GM19238 (cell line): ENCODE data around the gene PDPK1.

Experiments used
- DNase-seq: peaks from one replicate; pipeline ENCODE4 v3.0.0; 2011; ENCODE audit warnings: low spot score; ENCODE audit not compliant: insufficient read length

PDPK1 gene

GRCh38 chr16:2537451-2538379, at the start of gene PDPK1:
TSS of gene PDPK1 (plus strand) at chr16:2538021. CDS start at chr16:2538113, 92 bp downstream.
- peak; percentile 94 for DNase-seq

- DNase-seq: no peak
These were observed 48.2 kb upstream of the PDPK1 start for GRCh38 chr16:2489581-2489980.

- no peak for DNase-seq
These were observed 47.4 kb upstream of the PDPK1 start for GRCh38 chr16:2490190-2491105.

GRCh38 chr16:2492292-2492691, 45.5 kb upstream of the PDPK1 start:
- no peak for DNase-seq

- no peak for DNase-seq
These were observed 44.2 kb upstream of the PDPK1 start for GRCh38 chr16:2493605-2494004.

GRCh38 chr16:2494616-2495015, 43.2 kb upstream of the PDPK1 start:
- DNase-seq: no peak

GRCh38 chr16:2495041-2495440, 42.8 kb upstream of the PDPK1 start:
- DNase-seq: no peak

GRCh38 chr16:2496223-2497115, 41.4 kb upstream of the PDPK1 start:
- no peak for DNase-seq

GRCh38 chr16:2497116-2497630, 40.6 kb upstream of the PDPK1 start:
- DNase-seq: no peak

- no peak for DNase-seq
These were observed 39.9 kb upstream of the PDPK1 start for GRCh38 chr16:2497695-2498484.

GRCh38 chr16:2498531-2499253, 39.1 kb upstream of the PDPK1 start:
- no peak for DNase-seq

GRCh38 chr16:2499454-2499853, 38.4 kb upstream of the PDPK1 start:
- DNase-seq: no peak

GRCh38 chr16:2499890-2500429, 37.9 kb upstream of the PDPK1 start:
- DNase-seq: no peak

- DNase-seq: no peak
These were observed 37.3 kb upstream of the PDPK1 start for GRCh38 chr16:2500430-2500917.

- peak; percentile 84 for DNase-seq
These were observed 36.7 kb upstream of the PDPK1 start for GRCh38 chr16:2500918-2501750.

GRCh38 chr16:2501946-2502895, 35.6 kb upstream of the PDPK1 start:
- DNase-seq: no peak

GRCh38 chr16:2505695-2506094, 32.1 kb upstream of the PDPK1 start:
- no peak for DNase-seq
